Mucosa of stomach (tissue), 1 donor: Measurements from ENCODE around the gene EDRF1.
A peak's percentile ranks its signal among the peaks of the same experiment; 100 is the strongest.

Source experiments
- H3K27me3 ChIP-seq: one replicate; pipeline ENCODE4 v1.7.0; 2013; ENCODE audit warnings: mild to moderate bottlenecking, low read length; ENCODE audit not compliant: control insufficient read depth, insufficient read depth
- H3K36me3 ChIP-seq: one replicate; pipeline ENCODE4 v1.7.0; 2013; ENCODE audit warnings: low read length; ENCODE audit not compliant: control insufficient read depth, insufficient read depth
- H3K4me1 ChIP-seq: one replicate; pipeline ENCODE4 v1.7.0; 2013; ENCODE audit warnings: mild to moderate bottlenecking, low read length; ENCODE audit not compliant: control insufficient read depth, insufficient read depth
- H3K4me3 ChIP-seq: one replicate; pipeline ENCODE4 v1.7.0; 2013; ENCODE audit warnings: low read length
- H3K9ac ChIP-seq: one replicate; pipeline ENCODE4 v1.7.0; 2013; ENCODE audit warnings: mild to moderate bottlenecking, low read length, moderate library complexity
- H3K9me3 ChIP-seq: one replicate; pipeline ENCODE4 v1.7.0; 2013; ENCODE audit warnings: mild to moderate bottlenecking, low read length, moderate library complexity; ENCODE audit not compliant: control insufficient read depth
- donor health status: Pancreatic carcinoma.

The EDRF1 gene, protein sequence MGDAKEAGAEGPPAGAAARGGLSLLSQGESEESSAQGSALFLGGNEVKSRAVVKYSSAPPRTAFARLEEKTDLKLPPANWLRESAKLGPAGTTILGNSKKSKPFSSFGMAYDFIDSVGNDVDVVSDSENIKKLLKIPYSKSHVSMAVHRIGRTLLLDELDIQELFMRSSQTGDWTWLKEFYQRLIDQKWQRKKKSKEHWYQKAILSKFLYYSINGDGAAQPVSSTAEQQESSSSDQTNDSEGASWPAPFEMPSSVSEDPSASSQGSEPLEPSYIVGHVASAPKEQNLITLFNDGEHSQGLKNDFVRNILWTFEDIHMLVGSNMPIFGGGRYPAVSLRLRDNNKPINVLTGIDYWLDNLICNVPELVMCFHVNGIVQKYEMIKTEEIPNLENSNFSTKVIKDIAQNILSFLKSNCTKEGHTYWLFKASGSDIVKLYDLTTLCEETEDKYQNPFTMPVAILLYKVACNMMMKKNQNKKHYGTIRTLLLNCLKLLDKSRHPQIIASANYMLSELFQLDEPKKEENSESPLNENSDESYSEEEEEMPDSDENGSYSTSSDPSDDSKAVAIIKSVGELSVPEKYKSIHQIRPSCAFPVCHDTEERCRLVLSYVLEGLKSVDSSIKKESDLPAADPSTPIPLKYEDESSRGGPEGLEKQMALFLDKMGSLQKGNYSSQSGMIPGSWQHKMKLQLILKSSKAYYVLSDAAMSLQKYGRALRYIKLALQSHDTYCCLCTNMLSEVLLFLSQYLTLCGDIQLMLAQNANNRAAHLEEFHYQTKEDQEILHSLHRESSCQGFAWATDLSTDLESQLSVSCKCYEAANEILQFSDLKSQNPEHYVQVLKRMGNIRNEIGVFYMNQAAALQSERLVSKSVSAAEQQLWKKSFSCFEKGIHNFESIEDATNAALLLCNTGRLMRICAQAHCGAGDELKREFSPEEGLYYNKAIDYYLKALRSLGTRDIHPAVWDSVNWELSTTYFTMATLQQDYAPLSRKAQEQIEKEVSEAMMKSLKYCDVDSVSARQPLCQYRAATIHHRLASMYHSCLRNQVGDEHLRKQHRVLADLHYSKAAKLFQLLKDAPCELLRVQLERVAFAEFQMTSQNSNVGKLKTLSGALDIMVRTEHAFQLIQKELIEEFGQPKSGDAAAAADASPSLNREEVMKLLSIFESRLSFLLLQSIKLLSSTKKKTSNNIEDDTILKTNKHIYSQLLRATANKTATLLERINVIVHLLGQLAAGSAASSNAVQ

DNA sequence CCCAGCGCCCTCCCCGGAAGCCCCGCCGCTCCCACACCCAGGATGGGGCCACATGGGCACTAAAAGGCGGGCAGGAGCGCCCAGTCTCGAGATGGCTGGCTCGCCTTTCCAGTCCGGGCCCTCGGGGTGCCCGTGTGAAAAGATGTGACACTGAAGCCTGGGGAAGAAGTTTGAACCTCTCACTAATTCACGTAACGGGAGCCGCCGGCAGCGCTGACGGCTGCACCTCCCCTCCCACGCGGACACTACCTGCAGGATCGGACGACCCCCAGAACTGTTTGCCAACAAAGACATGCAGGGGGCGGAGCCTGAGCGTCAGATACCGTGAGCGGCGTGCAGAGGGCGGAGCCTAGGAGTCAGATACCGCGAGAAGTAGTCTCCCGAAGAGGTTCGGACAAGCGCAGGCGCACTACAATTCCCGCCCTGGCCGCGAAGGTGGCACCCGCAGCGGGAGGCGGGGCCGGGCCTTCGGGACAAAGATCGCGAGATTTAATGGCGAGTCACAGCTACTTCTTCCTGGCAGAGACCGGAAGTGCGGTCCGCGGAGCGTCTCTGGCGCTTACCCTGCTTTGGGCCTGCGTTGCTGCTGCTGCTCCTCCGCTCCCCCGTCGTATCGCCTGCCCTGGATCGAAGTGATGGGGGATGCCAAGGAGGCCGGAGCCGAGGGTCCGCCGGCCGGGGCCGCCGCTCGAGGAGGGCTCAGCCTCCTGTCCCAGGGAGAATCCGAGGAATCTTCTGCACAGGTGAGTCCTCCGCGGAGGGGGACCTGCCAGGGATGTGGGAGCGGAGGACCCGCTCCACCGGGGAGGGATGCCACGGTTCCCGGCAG, at the start of gene EDRF1:
Gene EDRF1 (plus strand): TSS at position 537 of the 829 bp plus-strand sequence. CDS start 99 bp downstream, at position 636.
- Histone ChIP-seq H3K4me3 (peak within 1 kb of the TSS; percentile 86), H3K27me3 (no peaks in the 10 kb centered on the region), H3K9ac (peak within 1 kb of the TSS; percentile 93), H3K9me3 (no peaks in the 10 kb centered on the region), H3K36me3 (no peaks in the 10 kb centered on the region), H3K4me1 (no peaks in the 10 kb centered on the region)

DNA sequence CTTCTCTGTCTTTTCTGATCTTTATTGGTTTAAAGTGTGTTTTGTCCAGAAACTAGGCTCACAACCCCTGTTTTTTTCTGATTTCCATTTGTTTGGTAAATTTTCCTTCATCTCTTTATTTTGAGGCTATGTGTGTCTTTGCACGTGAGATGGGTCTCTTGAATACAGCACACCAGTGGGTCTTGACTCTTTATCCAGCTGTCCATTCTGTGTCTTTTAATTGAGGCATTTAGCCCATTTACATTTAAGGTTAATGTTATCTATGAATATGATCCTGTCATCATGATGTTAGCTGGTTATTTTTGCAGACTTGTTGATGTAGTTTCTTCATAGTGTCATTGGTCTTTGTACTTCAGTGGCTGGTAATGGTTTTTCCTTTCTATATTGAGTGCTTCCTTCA, 46.6 kb upstream of the EDRF1 start:
- Histone ChIP-seq H3K9ac (no peak overlapping the region), H3K4me1 (no peaks in the 10 kb centered on the region), H3K9me3 (no peaks in the 10 kb centered on the region), H3K36me3 (no peaks in the 10 kb centered on the region), H3K4me3 (no peak overlapping the region), H3K27me3 (no peaks in the 10 kb centered on the region)

DNA sequence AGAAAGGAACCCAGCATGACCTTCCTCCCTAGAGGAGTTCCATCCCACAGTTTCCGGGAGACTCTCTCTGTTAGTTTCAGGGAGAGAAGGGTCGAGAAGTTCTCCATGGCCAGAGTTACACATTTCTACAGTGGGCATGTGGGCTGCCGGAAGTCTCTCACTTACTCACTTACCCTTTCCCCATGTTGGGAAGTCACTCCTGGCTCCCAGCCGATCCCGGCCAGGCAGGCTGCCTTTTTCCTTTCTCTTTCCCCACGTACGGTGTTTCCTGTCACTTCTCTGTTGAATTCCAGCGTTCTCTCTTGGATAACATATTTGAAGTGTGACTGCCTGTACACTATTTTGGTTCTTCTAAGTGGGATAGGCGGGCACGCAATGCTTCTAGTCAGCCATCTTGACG, 40.1 kb upstream of the EDRF1 start:
- Histone ChIP-seq H3K4me3 (no peak overlapping the region), H3K36me3 (no peaks in the 10 kb centered on the region)

DNA sequence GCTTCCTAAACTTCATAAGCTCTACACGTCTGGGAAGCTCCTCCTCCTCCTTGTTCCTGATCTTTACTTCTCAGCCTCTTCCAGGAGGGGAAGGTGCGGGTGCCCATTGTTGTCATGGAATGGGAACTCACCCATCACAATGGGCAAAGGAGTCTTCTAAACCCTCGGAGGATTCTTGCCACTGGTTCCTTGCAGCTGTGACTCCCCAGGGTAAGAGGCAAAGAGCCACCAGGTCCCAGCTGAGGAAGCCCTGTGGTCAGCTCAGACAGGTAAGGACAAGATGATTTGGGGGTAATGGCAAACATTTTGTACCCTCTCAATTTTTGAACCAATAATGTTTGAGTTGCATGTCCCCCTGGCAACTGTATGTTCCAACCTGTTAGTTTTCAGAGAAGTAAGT, 36.4 kb upstream of the EDRF1 start, which contains the start of gene TEX36:
Gene TEX36 (minus strand): TSS at position 101 of the 400 bp plus-strand sequence. CDS start 174 bp downstream, outside the sequence.
- H3K4me3 ChIP-seq: no peak within 1 kb of the TSS
- no peaks in the 10 kb centered on the region for H3K9me3 ChIP-seq
- no peaks in the 10 kb centered on the region for H3K27me3 ChIP-seq
- H3K36me3 ChIP-seq: no peaks in the 10 kb centered on the region
- H3K9ac ChIP-seq: no peak within 1 kb of the TSS
- H3K4me1 ChIP-seq: no peaks in the 10 kb centered on the region

More for the DNA sequence above, 40.1 kb upstream of the EDRF1 start:
- no peaks in the 10 kb centered on the region for H3K27me3 ChIP-seq
- H3K9me3 ChIP-seq: no peaks in the 10 kb centered on the region
- H3K4me1 ChIP-seq: no peaks in the 10 kb centered on the region
- H3K9ac ChIP-seq: no peak overlapping the region

DNA sequence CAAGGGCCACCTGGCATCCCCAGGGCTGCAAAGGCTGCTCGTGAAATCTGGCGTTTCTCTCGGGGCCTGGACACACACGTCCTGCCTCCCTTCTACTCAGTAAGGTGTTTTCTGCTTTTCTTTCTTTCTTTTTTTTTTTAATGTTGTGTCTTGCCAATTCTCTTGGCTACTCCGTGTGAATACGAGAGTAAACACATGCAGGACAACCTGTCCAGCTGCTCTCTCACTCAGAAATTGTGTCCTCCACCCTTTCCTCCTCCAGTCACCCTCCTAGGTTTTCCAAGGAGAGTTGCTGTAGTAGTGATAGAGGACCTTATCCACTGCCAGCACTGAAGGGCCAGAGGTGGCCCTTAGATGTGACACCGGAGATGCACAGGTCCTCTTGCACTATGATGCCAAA, 35.7 kb upstream of the EDRF1 start:
- H3K9me3 ChIP-seq: no peaks in the 10 kb centered on the region
- no peaks in the 10 kb centered on the region for H3K36me3 ChIP-seq
- H3K4me3 ChIP-seq: no peak overlapping the region
- no peaks in the 10 kb centered on the region for H3K27me3 ChIP-seq
- H3K9ac ChIP-seq: no peak overlapping the region
- no peaks in the 10 kb centered on the region for H3K4me1 ChIP-seq

DNA sequence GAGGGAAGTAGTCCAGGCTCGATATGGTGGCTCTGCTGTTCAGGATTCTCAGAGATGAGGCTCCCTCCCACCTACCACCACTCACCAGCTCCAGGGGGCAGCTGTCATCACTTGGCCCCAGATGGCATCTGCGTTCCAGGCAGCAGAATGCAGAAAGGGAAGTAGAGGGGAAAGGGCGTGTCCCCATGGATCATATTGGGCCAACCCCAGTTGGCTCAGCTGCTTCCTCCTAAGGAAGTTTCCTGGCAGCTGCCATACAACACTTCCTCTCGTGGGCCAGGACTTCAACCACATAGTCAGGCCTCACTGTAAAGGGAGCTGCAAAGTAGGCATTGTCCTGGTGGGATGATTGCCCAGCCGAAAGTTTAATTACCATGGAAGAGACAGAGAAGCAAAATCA, 34.9 kb upstream of the EDRF1 start:
- Histone ChIP-seq H3K27me3 (no peaks in the 10 kb centered on the region), H3K36me3 (no peaks in the 10 kb centered on the region), H3K9me3 (no peaks in the 10 kb centered on the region), H3K9ac (no peak overlapping the region), H3K4me3 (no peak overlapping the region), H3K4me1 (no peaks in the 10 kb centered on the region)

DNA sequence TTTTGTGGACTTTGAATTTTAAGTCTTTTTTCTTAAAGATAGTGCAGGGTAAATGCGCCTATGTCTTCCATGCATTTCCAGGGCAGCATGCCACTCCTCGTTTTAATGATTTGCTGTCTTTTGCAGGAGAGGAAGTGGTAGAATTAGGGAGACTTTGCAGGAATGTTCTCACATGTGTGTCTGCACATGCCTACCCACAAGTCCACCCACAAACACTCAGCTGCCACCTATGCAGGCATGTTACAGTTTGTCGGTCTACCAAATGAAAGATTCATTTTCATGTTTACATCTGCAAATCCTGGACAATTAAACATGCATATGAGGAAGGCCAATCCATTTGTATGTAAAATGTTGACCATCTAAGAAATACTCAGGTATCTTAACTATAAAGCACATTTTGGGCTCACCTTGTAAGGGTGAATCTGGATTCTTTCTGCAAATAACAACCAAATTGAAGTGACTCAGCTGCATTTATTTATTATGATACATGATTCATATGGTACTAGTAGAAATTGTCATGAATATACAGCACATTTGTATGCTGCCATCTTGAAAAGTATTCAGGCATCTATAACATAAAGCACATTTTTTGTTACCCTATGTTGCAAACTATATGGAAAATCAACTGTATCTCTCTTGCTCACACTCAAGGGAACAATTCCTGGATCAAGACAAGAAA, 31.9 kb upstream of the EDRF1 start:
- Histone ChIP-seq H3K36me3 (no peaks in the 10 kb centered on the region), H3K9me3 (no peaks in the 10 kb centered on the region), H3K9ac (no peak overlapping the region), H3K4me3 (no peak overlapping the region), H3K4me1 (peaks cover 21% of the 10 kb centered on the region), H3K27me3 (peaks cover 8% of the 10 kb centered on the region)

DNA sequence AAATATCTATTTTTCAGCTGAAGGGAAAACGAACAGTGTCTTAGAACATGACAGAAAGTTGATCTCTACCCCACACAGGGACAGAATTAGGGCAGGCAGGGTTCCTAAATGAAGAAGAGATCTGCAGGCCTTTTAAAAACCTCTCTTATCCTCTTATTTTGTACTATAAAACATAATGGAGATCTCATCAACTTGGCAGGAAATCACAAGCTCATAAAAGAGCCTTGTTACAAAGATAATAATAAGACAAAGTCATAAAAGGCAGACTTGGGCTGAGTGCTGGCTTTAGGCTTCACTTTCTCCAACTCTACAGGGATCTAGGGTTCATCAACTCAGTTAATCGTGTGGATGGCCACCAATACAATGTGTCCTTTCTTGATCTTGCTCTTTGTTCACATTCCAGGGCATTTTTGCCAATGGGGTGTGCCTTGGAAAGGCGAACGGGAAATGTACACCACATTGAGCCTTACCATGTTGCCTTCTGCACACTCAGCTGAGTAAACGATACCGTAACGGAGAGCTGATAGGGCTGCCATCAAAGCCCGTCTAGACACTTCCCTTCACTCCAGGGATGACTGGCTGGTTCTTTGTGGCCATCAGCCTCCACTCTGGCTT, 29.4 kb upstream of the EDRF1 start:
- H3K4me3 ChIP-seq: no peak overlapping the region
- H3K27me3 ChIP-seq: peaks cover 8% of the 10 kb centered on the region

DNA sequence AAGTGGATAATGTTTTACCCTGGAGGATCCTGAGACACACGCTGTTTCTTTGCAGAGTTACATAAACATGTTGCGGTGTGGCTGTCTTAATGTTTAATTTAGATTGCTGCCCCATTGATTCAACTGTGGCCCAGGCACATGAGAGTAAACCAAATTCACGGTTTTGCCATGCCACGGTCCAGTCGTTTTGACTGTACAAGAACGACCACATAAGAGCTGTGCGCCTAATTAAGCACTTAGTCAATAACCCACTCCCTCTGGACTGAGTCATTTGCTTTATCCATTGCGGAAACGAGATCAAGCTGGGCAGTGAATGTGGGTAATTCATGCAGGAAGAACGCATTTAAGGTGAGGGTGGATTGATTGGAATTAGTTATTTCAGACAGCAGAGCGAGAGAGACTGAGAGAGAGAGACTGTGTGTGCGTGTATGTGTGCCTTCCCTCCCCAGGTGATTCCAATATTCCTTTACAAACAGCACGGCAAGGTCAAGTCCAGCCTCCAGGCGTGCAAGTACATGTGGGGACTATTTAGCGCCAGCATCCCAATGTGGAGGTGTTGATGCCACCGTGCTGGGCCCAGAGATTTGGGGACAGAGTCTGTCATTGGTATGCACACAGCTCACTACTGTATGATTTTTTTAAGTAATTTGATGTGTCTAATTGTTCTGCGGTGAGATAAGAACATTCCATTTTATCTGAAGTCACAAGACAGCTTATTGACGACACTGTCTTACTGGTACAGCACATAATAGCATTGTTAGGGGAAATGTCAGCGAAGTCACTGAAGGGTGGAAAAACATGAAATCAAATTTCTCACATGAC, 28.1 kb upstream of the EDRF1 start:
- Histone ChIP-seq H3K9ac (no peak overlapping the region), H3K4me1 (peaks cover 21% of the 10 kb centered on the region), H3K9me3 (no peaks in the 10 kb centered on the region), H3K36me3 (no peaks in the 10 kb centered on the region), H3K27me3 (peaks cover 8% of the 10 kb centered on the region), H3K4me3 (no peak overlapping the region)

More for the DNA sequence above, 29.4 kb upstream of the EDRF1 start:
- no peak overlapping the region for H3K9ac ChIP-seq
- H3K36me3 ChIP-seq: no peaks in the 10 kb centered on the region
- peaks cover 21% of the 10 kb centered on the region for H3K4me1 ChIP-seq
- no peaks in the 10 kb centered on the region for H3K9me3 ChIP-seq

DNA sequence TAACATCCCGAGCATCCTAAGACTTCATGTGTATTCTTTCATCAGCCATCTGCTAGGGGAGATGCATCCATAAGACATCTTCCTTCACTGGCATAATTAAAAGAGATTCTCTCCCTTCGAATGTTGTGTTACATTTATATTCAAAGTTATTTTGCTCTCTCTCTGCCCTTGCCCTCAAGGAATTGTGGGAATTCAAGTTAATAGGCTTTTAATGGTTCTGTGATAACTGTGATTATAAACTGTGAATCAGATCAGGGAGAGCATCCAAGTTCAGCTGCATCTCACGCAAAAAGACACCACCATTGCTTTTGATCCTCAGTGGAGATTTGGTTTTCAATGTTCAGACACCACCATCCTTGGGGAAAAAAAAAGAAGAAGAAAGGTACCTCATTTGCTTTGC, 27.3 kb upstream of the EDRF1 start:
- Histone ChIP-seq H3K27me3 (peaks cover 8% of the 10 kb centered on the region), H3K9ac (no peak overlapping the region), H3K36me3 (no peaks in the 10 kb centered on the region), H3K9me3 (no peaks in the 10 kb centered on the region), H3K4me1 (peaks cover 21% of the 10 kb centered on the region), H3K4me3 (no peak overlapping the region)
